UCSD-AML1 (cell line): ENCODE results near the gene COMMD8.

Source experiments
- DNase-seq: peaks from one replicate; lab custom pipeline; 2025; ENCODE audit not compliant: unreplicated experiment; lab: John Stamatoyannopoulos, UW

COMMD8 gene

GRCh38 chr4:47473141-47473750 lies 9.7 kb upstream of the COMMD8 start:
- no peak for DNase-seq

GRCh38 chr4:47471591-47471990 lies 8.1 kb upstream of the COMMD8 start:
- DNase-seq: no peak

GRCh38 chr4:47471064-47471463 lies 7.6 kb upstream of the COMMD8 start:
- no peak for DNase-seq

GRCh38 chr4:47469951-47470350 lies 6.4 kb upstream of the COMMD8 start:
- no peak for DNase-seq

- no peak for DNase-seq
These were observed 5.3 kb upstream of the COMMD8 start for GRCh38 chr4:47468706-47469365.

GRCh38 chr4:47466056-47466785 lies 2.7 kb upstream of the COMMD8 start:
- no peak for DNase-seq

GRCh38 chr4:47465004-47465403 lies 1.5 kb upstream of the COMMD8 start:
- no peak for DNase-seq

GRCh38 chr4:47462799-47463234 lies 685 bp downstream of the COMMD8 start:
- DNase-seq: no peak

GRCh38 chr4:47451657-47452056 lies 11.8 kb downstream of the COMMD8 start:
- no peak for DNase-seq

- no peak for DNase-seq
These were observed 19.5 kb downstream of the COMMD8 start for GRCh38 chr4:47444031-47444430.

- peak; percentile 60 for DNase-seq
These were observed 20.5 kb downstream of the COMMD8 start for GRCh38 chr4:47442980-47443379.

GRCh38 chr4:47434931-47435330 lies 28.6 kb downstream of the COMMD8 start:
- DNase-seq: no peak

GRCh38 chr4:47432749-47433148 lies 30.8 kb downstream of the COMMD8 start:
- DNase-seq: no peak

- DNase-seq: no peak
These were observed 35.6 kb downstream of the COMMD8 start for GRCh38 chr4:47427935-47428334.

GRCh38 chr4:47425628-47426027 lies 37.9 kb downstream of the COMMD8 start:
- no peak for DNase-seq

- no peak for DNase-seq
These were observed 44.2 kb downstream of the COMMD8 start for GRCh38 chr4:47419296-47419695.

GRCh38 chr4:47418147-47418546 lies 45.4 kb downstream of the COMMD8 start:
- DNase-seq: no peak

GRCh38 chr4:47415719-47416118 lies 47.8 kb downstream of the COMMD8 start:
- no peak for DNase-seq

- DNase-seq: no peak
These were observed 50.0 kb downstream of the COMMD8 start for GRCh38 chr4:47413521-47413920.

GRCh38 chr4:47410271-47410670 lies 53.2 kb downstream of the COMMD8 start:
- no peak for DNase-seq

- no peak for DNase-seq
These were observed 57.1 kb downstream of the COMMD8 start for GRCh38 chr4:47406408-47406807.
